HuH-7 (cell line): ENCODE data around the gene ADAMTS3.
"Not testable (repeated sequence)": the region's sequence is repeated elsewhere in the genome, so short reads cannot be mapped to it uniquely, and the experiment has no call there.

Experiments used
- DNase-seq: peaks from one replicate; pipeline ENCODE4 v3.0.0; 2011; ENCODE audit warnings: low spot score

The ADAMTS3 gene

DNA sequence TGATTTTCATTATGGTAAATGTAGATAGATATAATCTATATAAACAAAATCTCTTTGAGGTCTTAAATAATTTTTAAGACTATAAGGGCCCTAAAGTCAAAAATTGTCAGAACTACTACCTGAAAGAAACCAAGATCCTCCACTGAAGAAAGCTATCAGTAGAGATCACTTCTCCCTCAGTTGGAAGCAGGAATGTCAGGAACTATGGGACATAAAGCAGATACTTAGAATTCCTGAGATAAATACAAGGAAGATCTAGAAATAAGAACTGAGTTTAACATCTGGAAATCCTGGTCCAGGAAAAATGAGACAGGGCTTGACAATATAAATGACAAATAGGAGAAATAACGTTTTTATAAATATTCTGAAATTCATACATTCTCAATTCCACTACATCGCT, 97.2 kb downstream of the ADAMTS3 start:
- DNase-seq, result no peak

DNA sequence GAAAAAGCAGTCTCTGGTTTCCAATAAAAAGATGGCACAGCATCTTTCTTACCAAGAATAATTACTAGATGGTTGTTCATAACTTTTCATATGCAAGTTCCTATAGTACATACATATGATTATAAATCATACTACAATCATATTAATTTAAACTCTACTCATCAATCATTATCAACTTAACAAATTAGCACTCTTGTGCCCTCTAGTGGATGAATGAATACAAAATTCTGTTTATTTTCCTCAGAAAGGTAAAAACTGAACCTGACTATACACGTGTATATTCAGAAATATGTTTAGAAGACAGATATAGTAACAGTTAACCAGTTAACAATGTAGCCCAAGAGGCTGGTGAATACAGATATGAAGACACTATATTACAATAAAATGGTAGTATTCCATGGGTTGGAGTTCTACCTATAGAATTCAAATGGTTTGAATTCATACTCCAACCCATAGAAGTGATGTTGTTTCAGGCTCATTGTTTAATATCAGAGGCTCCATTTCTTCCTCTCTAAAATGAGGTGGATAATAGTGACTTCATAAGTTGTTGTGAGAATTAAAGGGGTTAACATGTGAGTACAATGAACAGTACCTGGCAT, 100.0 kb downstream of the ADAMTS3 start:
- DNase-seq, result no peak

DNA sequence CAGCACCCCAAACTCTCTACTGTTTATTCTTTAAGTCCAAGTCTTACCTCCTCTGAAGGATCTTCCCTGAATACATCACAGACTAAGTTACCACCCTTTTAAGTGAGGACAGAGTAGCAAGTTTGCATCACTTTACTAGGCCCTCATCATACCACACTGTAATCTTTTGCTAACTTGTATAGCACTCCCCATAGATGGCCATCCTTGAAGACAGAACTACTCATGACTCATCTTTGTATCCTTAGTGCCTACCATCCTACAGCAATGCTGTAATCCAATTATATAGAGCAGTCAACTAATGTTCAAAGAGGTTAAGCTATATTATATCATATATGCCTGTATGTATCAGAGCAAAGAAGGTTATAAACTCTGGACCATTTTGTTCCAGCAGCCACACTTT, 101.4 kb downstream of the ADAMTS3 start:
- no peak for DNase-seq

DNA sequence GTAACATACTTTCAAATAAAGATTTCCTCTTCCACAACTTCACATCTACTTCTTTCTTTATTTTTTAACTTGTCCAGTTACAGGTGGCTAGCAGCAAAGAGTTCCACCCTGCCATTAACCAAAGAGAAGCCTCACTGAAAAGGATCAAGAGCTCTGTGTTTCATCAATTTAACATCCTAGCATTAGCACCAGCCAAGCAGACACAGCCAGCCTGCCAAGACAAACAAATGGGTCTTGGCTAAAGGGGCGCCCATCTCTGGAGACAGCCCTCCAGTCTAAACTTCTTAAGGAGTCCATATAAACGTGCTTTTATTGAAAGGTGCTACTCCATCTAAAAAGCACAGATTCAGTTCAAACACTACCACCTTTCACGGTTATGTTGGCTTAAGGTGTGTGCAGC, 105.3 kb downstream of the ADAMTS3 start:
- DNase-seq, result no peak

DNA sequence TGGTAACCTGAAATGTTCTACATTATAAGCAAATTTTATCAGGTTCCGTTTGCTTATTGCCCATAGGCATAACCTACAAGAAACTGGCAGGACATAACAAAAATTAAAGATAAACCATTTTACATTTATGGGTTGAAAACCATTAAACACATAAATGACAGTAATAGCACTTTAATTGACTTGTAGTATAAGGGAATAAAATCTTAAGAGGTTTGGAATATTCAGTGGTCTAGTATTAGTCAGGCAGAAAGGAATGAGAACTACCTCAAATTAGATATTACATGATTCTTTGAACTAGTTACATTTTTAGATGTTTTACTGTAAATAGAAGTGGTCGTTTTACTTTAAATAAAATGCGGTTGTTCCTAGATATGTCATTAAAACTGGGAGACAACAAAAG, 111.9 kb downstream of the ADAMTS3 start:
- DNase-seq, result no peak

DNA sequence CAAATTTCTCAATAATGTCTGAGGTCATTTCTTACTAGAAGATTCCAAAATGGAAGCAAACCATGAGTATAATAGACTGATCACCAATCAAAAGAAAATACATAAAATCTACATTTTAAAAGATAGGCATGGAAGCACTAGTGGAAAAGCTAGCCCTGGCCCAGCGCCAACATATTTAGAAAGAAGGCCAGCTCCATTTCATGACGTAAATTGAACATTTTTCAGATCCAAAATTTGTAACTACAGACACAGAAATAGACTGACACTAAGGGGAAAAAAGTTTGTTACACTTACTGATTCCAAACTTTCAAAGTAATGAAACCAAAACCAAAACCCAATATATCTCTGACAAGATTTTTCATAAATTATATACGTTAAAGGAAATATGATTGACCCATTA, 117.7 kb downstream of the ADAMTS3 start:
- DNase-seq, result no peak

DNA sequence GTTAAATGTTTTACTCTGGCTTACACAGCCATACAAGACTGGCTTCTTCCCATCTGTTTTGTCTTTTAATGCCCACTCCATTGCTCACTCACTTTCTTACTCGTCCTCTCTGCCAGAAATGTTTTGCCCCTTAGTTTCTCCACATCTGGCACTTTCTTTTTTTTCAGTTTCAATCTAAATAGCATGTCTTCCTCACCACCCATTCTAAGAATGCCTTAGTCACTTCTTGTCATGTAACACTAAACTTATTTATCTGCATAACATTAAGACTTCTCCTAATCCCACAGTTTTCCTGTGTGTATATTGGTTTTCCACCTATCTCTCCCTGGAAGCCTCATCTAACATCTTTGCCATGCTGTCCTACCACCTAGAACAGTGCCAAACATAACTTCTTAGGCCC, 119.3 kb downstream of the ADAMTS3 start:
- DNase-seq, result no peak

DNA sequence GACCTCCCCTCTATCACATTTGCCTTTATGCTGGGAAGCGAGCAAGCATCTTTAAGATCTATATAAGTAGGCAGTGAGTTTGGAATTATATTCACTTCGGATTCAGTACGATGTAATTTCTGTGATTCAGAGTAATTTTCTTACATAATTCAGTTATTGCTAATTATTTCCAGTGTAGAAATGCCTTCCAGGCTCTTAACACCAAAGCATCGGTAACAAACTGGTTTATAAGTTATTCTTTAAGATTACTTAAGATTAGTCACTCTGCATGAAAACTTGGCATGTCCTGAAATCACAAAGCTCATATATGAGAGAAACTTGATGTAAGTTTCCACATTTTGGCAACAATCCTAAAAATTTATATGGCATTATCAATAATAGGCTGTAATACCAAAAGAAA, 120.8 kb downstream of the ADAMTS3 start:
- no peak for DNase-seq

DNA sequence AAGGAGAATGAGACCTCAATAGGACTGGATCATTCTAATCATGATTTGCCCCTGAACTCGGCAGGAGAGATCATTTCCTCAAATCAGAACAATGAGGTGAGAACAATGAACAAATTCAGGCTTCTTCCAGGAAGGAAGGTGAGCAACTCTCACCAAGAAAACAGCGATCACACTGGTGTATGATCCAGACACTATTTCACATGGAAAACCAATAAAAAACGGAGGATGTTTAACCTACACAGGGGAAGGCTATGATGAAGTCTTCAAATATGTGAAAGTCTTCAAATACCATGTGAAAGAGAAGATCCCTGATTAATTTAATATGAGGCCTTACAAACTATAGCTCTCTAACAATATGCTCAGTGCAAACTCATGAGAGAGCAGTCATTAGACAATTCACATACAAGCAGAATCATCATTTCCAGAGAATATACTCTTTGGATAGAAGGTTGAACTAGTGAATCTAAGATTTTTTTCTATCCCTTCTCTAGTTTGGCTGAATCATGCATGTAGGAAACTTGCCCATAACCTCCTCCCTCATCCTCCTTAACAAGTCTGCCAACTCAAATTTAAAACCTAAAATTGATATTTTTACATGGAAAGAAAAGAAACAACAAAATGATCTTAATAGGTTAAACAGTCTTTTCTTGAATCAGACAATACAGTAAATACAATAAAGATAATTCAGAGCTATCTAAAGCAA, 122.5 kb downstream of the ADAMTS3 start:
- no peak for DNase-seq

DNA sequence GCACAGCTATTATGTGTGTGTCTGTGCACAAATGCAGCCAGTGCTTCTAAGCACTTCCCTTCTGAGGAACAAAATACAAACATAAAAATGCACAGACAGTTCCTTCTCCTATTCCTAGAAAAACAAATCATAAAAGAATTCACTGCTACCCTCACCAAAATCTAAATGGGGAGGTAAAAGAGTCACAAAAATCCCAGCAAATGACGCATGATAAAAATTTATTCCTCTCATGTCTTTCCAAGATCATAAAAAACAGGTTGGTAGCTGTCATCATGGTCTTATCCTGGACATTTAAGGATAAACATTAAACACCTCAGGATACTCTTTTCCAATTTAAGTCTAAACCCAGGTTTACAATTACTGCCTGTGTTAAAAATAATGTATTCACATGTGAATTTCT, 124.9 kb downstream of the ADAMTS3 start:
- DNase-seq, result no peak

DNA sequence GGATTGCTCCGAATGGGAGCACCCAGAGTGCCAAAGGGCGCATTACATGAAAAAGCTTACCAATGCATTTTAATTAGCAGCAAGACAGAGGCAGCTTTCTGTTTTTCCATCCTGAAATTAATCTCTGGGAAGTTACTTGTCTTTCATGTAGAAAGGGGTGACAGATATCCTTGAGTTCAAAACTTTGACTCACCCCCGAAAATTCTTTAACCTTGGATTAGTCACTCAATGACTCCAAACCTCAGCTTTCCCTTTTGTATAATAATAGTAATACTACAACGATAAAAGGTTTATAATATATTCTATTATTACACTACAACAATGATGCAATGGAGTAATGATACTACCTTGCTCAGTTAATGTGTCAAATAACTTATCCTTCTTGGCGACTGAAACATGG, 126.3 kb downstream of the ADAMTS3 start:
- DNase-seq, result no peak

DNA sequence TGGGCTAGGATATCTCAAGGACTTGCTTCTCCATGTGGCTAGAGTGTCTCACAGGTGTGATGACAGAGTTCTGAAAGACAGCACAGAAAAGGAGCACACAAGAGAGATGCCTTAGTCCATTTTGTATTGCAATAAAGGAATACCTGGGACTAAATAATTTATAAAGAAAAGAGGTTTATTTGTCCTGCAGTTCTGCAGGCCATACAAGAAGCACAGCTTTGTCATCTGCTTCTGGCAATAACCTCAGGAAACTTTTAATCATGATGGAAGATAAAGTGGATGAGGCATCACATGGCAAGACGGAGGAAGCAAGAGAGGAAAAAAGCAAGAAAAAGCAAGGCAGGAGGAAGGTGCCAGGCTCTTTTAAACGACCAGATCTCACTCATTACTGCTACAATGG, 126.9 kb downstream of the ADAMTS3 start:
- no peak for DNase-seq

DNA sequence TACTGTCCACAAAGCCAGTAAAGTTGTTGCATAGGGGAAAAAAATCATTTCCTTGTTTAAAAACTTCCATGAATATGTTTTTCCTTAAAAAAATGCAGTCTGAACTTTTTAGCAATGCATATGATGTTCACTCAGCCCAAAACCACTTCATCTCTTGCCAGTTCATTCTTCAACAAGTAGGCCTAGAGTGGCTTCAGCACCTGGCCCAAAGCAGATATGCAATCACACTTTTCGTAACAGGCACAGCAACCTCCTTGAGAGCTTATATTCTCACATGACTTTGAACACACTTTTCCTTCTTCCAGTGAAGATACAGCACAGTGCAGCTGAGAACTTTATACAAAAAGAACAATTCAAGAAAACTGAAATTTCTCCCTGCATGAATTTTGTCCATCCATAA, 128.6 kb downstream of the ADAMTS3 start:
- no peak for DNase-seq

DNA sequence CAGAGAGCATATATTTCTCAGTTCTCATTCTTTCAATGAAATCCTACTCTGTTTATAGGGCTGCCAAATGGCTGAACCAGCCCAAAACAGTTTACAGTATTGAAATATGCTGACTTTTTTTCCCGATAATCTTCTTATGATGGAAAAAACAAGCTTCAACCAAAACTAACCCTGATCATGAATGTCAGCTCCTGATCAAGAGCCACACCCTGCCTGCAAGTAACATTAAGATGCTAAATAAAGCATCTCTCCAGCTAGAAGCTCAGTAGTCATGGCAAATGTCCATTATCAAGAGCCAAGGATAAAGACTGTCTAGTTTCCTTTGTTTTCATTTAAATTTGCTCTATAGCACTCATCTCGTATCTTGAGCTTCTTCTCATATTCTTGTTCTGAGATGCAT, 136.0 kb downstream of the ADAMTS3 start:
- no peak for DNase-seq

DNA sequence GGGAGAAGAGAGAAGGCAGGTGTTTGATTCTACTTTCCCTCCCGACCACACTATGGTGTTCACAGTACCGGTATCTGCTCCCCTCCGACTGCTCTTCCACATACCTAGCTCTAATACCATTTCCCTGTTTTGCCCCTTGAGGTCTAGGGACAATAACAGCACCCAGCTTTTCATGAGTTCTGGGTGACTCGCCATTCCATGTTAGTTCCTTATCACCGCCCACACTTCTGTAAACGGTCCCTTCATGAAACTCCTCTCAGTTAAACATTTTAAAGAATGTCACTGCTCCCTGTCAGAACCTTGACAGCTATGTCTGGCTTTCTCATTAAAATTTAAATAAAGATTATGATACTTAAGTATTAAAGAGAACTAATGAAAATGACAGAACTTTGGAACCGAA, 136.7 kb downstream of the ADAMTS3 start:
- no peak for DNase-seq

DNA sequence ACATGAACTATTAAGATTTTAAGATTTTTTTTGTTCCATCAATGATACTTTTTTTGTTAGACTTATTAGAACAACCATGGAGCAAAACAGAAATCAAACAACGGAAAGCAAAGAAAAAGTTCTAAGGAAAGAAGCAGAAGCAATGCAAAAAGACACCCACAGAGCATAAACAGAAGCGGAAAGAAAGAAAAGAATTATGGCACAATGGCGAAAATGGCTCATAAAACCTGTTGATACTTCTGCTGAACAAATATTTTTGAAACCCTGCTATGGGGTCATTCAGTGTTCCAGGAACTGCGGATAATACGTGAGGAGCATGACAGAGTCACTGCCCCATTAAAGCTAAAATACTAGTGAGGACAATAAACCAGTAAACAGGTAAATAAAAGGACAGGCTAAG, 138.0 kb downstream of the ADAMTS3 start:
- no peak for DNase-seq

DNA sequence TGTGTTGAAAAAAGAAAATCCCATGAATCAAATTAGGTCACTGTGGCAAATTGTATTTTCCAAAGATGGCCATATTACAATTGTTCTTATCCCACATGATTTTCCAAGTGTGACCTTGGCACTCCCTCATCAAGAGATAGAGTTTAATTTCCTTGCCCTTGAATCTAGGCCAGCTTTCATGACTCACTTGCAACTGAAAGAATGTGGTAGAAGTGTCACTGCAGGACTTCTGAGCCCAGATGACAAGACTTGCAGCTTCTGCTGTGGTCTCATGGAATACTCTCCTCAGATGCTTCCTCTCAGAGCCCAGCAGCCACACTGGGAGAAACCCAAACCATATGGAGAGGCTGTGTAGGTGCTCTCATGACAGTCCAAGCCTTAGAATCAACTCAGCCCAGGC, 139.0 kb downstream of the ADAMTS3 start:
- DNase-seq, result no peak

DNA sequence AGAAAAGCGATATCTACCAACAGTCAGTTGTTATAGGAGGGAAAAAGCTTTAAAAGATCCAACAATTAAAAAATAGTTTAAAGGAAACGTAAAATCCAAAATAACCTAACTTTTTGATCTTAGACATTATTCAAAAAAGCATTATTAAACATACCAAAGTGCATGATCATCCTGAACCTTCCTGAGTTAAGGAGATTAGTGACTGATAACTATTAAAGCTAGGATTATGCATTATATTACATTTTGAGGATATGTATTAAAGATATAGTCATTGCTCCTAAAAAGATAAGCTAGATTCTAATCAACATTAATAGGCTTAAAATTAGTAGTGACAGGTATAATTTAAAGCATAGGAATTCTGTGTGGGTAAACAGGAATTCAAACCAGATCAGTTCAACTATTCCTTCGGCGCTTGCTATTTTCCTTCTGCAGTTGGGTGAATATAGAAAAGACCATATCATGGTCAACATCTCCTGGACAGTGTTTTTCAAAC, 139.6 kb downstream of the ADAMTS3 start:
- DNase-seq, result no peak

DNA sequence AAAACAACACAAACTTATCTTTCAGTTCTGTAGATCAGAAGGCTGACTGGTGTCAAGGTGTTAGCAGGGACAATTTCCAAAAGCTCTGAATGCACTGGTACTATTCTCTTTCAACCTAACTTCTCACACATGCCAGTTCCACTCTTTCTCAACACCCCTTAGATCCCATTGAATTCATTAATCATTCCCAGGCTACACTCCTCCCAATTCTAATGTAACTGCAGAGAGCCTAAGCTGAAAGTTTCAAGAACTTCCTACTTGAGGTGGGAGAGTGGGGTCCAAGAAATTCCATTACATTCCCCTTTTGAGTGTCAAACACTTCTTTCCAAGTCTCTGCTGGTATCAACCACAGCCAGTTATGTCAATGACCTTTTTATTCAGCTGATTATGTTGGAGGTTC, 142.0 kb downstream of the ADAMTS3 start:
- DNase-seq, result no peak

DNA sequence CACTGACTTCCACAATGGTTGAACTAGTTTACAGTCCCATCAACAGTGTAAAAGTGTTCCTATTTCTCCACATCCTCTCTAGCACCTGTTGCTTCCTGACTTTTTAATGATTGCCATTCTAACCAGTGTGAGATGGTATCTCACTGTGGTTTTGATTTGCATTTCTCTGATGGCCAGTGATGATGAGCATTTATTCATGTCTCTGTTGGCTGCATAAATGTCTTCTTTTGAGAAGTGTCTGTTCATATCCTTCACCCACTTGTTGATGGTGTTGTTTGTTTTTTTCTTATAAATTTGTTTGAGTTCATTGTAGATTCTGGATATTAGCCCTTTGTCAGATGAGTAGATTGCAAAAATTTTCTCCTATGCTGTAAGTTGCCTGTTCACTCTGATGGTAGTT, 143.1 kb downstream of the ADAMTS3 start:
- not testable (repeated sequence) for DNase-seq

DNA sequence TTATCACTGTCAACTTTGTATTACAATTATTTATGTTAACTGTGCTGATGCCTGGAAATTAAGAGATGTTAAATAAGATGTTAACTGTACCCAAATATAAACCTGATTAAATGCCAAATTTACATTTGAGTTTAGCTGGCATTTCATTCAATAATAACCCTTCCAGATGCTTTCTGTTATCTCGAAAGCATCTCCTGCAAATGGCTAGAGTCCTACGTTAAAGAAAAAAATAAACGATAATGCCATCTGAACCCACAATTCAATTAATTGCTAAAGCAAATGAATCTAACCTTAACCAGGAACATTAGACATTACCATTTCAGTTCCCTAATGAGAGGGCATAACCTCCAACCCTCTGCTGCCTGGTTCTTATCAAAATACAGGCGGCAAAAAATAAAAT, 145.0 kb downstream of the ADAMTS3 start:
- no peak for DNase-seq

DNA sequence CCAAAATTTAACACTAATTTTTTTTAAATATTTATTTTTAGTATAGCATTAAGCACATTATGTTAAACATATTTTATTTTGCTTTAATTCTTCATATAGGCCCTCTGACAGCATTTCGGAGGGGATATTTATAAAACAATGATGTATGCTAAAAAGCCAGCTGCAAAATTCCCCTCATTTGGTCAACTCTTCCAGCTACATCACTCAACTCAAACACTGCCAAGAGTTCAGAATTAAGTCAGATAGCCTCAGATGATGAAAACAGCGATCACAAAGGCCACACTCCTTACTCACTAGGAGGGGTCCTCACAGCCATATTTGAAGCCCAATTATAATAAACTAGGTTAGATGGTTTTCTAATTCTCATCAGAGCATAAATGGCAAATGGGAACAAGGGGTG, 146.6 kb downstream of the ADAMTS3 start:
- no peak for DNase-seq

DNA sequence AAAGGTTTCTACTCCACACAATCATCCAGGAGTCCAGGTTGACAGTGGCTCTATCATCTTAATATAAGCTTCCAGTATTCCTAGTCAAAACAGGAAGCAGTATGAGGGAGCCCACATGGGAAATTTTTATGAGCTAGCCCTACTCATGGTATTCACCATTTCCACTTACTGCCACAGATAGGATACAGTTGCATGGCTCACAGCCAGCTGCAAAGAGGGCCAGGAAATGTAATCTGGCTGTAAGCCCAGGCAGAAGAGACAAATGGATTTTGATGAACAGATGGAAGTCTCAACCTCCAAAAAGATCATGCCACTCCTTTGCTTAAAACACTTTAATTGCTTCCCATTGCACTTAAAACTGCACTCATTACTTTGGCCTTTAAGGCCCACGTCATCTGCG, 150.6 kb downstream of the ADAMTS3 start:
- no peak for DNase-seq

DNA sequence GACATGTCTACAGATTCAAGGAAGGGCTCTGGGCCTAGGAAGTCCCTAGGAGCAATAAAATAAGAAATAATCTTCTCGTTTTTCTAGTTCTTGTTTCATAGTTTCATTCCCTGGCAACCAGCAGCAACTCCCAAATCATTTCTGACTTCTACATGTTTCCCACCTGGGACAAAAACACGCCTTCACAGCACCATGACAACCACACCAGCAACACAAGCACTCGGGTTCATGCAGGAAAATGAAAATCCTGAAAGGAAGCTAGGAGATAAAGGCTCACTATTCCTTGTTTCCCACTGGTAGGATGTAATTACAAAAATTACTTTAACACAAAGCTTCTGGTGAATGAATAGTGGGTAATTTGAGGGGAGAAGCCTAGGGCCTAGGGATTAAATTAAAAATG, 158.9 kb downstream of the ADAMTS3 start:
- no peak for DNase-seq
